Loucy (cell line): ENCODE results near the gene ADGRD1.

Experiments
- EZH2phosphoT487 ChIP-seq: fragments of 200-600 bp; IDR thresholded peaks from 2 replicates; pipeline ENCODE4 v1.6.1; 2018; ENCODE audit warnings: antibody characterized with exemption, mild to moderate bottlenecking, moderate library complexity, borderline replicate concordance
- TF ChIP-seq, protein P1 (sequence below): fragments of 200-600 bp; sonication (generic); conservative IDR thresholded peaks from 2 replicates; pipeline ENCODE4 v1.5.1; 2014; ENCODE audit warnings: mild to moderate bottlenecking, antibody characterized with exemption, low read length

- TF ChIP-seq, protein P1, sequence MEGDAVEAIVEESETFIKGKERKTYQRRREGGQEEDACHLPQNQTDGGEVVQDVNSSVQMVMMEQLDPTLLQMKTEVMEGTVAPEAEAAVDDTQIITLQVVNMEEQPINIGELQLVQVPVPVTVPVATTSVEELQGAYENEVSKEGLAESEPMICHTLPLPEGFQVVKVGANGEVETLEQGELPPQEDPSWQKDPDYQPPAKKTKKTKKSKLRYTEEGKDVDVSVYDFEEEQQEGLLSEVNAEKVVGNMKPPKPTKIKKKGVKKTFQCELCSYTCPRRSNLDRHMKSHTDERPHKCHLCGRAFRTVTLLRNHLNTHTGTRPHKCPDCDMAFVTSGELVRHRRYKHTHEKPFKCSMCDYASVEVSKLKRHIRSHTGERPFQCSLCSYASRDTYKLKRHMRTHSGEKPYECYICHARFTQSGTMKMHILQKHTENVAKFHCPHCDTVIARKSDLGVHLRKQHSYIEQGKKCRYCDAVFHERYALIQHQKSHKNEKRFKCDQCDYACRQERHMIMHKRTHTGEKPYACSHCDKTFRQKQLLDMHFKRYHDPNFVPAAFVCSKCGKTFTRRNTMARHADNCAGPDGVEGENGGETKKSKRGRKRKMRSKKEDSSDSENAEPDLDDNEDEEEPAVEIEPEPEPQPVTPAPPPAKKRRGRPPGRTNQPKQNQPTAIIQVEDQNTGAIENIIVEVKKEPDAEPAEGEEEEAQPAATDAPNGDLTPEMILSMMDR = no peak
- TF ChIP-seq EZH2phosphoT487 = no peak
These were observed 87.7 kb downstream of the ADGRD1 start for GRCh38 chr12:131041216-131041967.
